Fibroblast of gingiva (primary cell): ENCODE measurements around the gene MAN2A2.
"Not testable (repeated sequence)": the region's sequence is repeated elsewhere in the genome, so short reads cannot be mapped to it uniquely, and the experiment has no call there.

ENCODE experiments used
- DNase-seq: peaks from one replicate; pipeline ENCODE4 v3.0.0-alpha.2; 2011; ENCODE audit warnings: low read depth

The MAN2A2 gene

DNA sequence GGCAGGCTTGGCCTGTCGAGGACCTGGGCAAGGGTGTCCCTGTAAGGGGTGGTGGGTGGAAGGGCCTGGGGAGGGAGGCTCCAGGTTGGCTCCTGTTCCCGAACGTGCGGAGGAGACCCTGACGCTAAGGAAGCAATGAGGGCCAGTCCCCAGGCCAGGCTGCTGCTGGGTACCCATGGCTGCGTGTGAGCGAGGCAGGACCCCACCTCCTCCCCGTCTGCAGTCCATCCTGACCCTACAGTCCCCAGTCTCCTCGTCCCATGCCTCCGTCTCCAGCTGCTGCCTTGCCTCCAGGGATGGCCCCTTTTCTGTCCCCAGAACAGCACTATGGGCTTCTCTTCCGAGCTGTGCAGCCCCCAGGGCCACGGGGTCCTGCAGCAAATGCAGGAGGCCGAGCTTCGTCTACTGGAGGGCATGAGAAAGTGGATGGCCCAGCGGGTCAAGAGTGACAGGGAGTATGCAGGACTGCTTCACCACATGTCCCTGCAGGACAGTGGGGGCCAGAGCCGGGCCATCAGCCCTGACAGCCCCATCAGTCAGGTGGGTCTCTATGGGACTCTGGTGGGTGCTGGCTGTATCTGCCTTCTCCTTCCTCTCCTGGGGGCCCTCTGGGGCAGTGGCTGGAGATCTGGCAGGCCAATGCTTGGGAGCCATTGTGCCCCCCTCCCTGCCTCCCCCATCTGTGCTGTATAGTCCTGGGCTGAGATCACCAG is 18.2 kb upstream of the MAN2A2 start:
- no peak for DNase-seq

DNA sequence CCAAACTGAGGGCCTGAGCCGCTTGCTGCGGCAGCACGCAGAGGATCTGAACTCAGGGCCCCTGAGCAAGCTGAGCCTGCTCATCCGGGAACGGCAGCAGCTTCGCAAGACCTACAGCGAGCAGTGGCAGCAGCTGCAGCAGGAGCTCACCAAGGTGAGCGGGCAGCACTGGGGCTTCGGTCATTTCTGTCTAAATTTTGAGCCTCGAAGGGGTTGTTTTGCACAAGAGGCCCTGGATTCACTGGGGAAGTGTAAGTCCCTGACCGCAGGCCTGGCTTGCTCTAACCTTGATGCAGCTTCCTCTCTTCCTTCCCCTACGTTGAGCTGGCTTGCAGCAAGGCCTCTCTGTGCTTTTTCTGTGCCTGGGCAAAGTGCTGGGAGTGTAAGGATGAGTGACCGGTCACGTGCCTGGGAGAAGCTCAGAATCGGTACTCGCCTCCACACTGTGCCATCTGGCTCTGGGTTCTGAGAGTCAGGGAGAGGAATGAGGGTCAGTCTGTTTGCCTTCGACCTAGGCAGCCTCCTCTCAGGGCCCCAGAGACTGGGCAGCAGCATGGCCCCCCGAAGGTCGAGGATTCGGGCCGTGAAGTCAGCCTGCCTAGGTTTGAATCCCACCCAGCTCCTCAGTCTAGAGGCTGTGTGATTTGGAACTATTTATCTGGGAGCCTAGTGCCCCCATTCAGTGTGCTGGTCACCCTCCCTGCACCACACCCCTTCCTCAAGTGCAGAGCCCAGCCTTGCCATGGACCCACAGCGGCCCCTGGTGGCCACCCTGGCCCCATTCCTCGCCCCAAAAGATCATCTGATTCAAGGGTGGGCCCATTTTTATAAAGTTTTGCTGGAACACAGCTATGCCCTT is 17.4 kb upstream of the MAN2A2 start:
- peak; percentile 52 for DNase-seq

DNA sequence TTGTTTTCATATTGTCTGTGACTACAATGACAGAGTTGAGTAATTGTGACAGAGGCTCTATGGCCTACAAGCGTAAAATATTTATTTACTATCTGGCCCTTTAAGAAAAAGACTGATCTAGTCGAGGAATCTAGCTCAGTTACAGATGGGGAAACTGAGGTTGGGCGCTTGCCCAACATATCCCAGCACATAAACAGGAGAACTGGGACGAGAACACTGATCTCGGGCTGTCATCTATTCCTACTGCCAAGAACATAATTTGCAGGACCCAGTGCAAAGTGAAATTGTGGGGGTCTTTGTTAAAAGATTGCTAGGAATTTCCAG is 16.8 kb upstream of the MAN2A2 start:
- DNase-seq, result no peak

DNA sequence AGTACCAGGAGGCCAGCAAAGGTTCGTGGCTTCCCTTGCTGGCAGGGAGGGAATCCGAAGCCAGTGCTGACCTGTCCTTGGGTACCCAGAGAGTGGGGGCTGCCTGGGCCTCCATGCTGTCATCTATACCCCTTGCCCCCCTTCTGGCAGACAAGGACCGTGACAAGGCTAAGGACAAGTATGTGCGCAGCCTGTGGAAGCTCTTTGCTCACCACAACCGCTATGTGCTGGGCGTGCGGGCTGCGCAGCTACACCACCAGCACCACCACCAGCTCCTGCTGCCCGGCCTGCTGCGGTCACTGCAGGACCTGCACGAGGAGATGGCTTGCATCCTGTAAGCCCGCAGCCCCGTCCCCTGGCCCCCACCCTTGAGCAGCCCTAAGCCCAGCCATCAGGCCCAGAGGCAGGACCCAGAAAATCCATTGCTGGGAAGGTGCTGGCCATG is 16.0 kb upstream of the MAN2A2 start:
- DNase-seq, result no peak

DNA sequence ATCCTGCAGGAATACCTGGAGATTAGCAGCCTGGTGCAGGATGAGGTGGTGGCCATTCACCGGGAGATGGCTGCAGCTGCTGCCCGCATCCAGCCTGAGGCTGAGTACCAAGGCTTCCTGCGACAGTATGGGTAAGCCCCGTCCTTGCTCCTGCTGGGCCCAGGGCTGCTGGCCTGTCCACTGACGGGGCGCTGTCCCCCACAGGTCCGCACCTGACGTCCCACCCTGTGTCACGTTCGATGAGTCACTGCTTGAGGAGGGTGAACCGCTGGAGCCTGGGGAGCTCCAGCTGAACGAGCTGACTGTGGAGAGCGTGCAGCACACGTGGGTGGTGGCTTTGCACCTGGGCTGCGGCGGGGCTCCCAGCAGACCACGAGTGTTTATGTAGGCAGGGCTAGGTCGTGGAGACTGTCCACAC is 13.8 kb upstream of the MAN2A2 start:
- DNase-seq, result no peak

DNA sequence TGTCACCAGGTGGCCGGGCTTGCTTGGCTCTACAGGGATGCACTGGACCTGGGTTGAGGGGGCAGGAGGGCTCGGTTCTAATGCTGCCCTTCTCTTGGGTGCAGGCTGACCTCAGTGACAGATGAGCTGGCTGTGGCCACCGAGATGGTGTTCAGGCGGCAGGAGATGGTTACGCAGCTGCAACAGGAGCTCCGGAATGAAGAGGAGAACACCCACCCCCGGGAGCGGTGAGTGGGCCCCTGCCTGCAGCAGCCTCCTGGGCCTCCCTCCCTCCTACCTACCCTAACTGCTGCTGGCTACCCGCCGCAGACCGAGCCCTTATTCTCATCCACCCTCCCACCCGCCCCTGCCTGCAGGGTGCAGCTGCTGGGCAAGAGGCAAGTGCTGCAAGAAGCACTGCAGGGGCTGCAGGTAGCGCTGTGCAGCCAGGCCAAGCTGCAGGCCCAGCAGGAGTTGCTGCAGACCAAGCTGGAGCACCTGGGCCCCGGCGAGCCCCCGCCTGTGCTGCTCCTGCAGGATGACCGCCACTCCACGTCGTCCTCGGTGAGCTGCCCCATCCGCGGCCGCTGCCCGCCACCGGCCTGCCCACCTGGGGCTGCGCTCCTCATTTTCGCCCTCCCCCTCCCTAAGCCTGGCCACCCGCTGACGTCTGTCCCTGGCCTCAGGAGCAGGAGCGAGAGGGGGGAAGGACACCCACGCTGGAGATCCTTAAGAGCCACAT is 13.2 kb upstream of the MAN2A2 start:
- DNase-seq, result no peak

DNA sequence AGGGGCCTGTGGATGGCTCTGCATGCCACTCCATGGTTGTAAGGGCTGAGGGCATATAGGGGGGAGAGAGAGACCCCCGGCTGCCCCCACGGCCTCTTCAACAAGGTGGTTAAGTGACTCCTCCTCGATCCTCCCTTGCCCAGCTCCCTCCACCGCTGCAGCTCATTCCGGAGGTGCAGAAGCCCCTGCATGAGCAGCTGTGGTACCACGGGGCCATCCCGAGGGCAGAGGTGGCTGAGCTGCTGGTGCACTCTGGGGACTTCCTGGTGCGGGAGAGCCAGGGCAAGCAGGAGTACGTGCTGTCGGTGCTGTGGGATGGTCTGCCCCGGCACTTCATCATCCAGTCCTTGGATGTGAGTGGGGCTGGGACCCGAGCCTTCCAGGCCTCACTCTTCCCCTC is 12.3 kb upstream of the MAN2A2 start:
- DNase-seq, result no peak

DNA sequence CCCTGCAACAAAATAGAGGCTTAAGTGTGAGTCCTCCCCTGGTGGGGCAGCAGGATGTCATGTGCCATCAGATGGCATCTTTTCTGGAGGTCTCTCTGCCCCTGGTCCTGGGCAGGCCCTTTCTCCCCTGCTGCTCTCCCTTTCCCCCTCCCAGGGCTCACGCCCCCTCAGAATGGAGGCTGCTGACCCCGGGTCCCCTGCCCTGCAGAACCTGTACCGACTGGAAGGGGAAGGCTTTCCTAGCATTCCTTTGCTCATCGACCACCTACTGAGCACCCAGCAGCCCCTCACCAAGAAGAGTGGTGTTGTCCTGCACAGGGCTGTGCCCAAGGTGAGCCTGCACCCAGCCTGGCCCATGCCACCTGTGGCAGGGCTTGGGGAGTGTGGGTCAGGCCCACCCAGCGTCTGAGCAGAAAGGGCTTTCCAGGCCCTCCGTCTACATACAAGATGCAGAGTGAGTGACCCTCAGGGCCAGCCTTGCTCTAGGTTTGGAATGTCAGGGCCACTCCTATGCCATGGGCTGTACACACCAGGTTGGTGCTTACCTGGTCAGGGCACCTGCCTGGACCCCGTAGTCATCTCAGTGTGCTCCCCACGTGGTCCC is 11.7 kb upstream of the MAN2A2 start:
- no peak for DNase-seq

DNA sequence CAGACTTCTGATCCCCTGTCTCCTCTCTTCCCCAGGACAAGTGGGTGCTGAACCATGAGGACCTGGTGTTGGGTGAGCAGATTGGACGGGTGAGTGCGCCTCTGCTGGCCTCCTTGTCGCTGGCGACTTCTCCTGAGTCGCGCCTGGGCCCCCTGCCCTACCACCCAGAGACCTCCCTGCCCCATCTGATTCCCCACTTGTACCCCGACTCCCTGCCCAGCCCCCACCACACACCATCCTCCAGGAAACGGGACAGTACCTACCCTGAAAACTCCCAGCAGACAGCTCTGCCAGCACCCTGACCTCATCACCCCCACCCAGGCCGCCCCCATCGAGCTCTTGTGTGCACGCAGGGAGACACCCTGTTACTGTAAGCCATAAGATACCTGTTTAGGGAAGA is 11.1 kb upstream of the MAN2A2 start:
- no peak for DNase-seq

DNA sequence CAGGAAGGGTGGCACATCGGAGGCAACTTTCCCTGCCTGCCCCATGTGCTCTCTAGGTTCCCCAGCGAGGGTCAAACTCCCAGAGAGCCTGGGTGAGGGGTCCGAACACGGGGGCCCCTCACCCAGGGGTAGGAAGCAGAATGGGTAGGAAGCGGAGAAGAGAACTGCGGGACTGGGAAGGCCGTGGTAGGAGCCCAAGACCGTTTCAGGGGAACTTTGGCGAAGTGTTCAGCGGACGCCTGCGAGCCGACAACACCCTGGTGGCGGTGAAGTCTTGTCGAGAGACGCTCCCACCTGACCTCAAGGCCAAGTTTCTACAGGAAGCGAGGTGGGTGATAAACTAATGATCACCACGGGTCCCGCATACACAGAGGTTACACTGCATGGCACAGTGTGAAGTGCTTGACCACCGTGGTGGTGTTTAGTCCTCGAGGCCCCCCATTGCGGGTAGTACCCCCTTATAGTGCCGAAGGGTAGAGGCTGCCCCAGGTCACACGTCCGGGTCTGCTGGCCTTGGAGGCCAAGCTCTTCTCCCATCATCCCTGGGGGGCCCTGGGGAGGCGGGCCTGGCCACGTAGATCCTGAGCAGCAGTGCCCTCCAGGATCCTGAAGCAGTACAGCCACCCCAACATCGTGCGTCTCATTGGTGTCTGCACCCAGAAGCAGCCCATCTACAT is 10.5 kb upstream of the MAN2A2 start:
- no peak for DNase-seq

DNA sequence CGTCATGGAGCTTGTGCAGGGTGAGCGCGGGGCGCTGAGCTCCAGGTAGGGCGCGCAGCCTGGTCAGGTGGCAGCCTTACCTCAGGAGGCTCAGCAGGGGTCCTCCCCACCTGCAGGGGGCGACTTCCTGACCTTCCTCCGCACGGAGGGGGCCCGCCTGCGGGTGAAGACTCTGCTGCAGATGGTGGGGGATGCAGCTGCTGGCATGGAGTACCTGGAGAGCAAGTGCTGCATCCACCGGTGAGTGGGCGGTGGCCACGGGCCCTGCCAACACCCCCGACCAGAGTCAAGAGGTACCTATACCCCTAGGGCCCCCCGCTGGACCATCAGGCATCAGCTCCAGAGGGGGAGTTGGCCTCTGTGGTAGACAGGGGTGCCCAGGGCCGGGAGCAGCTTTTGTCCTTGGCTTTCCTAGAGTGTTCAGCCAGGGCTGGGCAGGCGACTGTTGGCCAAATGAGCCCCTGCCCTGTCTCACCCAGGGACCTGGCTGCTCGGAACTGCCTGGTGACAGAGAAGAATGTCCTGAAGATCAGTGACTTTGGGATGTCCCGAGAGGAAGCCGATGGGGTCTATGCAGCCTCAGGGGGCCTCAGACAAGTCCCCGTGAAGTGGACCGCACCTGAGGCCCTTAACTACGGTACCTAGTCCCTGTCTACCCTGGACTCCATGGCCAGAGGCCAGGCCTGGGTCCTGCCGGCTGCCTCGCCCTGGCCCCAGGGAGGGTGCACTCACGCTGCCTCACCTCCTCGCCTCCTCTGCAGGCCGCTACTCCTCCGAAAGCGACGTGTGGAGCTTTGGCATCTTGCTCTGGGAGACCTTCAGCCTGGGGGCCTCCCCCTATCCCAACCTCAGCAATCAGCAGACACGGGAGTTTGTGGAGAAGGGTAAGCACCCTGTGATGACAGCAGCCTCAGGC is 9.7 kb upstream of the MAN2A2 start:
- DNase-seq, result no peak

DNA sequence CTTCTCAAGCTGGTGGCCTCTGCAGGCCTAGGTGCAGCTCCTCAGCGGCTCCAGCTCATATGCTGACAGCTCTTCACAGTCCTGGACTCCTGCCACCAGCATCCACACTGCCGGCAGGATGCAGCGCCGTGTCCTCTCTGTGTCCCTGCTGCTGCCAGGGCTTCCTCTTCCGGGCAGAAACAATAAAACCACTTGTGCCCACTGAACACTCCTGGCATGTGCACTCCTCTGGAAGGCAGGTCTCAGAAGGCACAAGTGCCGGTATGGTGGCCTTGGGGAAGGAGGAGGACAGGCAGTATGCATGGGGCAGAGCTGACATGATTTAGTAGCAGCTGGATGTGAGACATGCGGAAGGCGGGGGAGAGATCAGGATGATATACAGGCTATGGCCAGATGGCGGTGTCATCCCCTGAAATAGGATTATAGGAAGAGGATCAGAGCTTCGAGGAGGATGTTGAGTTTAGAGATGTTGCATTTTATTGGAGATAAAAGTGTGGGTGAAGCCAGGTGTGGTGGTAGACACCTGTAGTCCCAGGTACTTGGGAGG is 7.5 kb upstream of the MAN2A2 start:
- DNase-seq, result no peak

DNA sequence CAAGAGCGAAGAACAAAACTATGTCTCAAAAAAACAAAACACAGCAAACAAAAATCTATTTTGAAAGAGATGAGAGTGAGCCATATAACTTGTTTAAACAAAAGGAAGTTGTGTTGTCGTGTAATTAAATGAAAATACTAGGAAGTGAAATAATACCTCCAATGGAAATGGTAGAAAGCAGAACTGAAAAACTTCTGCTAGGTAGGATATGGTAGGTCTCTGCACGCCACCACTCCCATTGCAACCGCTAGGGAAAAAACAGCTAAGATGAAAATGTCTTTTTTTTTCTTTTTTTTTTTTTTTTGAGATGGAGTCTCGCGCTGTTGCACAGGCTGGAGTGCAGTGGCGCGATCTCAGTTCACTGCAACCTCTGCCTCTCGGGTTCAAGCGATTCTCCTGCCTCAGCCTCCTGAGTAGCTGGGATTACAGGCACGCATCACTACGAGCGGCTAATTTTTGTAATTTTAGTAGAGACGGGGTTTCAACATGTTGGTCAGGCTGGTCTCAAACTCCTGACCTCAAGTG is 5.9 kb upstream of the MAN2A2 start:
- not testable (repeated sequence) for DNase-seq

DNA sequence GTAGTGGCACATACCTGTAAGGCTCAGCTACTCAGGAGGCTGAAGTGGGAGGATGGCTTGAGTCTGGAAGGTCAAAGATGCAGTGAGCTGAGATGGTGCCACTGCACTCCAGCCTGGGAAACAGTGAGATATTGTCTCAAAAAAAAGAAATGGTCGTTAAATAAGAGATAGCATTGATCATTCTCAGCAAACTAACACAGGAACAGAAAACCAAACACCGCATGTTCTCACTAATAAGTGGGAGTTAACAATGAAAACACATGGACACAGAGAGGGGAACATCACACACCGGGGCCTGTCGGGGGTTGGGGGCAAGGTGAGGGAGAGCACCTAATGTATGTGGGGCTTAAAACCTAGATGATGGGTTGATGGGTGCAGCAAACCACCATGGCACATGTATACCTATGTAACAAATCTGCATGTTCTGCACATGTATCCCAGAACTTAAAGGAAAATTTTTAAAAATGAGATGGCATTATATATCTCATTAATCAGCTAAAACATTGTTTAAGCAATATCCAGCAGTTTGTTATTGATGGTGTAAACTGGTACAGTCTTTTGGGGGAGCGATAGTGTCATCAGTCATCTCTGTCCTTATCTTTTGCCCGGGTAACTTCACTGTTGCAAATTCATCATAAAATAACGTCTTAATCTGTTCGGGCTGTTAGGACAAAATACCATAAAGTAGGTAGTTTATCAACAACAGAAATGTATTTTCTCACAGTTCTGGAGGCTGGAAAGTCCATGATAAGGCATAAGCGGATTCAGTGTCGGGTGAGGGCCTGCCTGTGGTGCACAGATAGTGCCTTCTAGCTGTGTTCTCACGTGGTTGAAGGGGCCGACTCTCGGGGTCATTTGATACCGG is 1.7 kb upstream of the MAN2A2 start:
- DNase-seq, result no peak

DNA sequence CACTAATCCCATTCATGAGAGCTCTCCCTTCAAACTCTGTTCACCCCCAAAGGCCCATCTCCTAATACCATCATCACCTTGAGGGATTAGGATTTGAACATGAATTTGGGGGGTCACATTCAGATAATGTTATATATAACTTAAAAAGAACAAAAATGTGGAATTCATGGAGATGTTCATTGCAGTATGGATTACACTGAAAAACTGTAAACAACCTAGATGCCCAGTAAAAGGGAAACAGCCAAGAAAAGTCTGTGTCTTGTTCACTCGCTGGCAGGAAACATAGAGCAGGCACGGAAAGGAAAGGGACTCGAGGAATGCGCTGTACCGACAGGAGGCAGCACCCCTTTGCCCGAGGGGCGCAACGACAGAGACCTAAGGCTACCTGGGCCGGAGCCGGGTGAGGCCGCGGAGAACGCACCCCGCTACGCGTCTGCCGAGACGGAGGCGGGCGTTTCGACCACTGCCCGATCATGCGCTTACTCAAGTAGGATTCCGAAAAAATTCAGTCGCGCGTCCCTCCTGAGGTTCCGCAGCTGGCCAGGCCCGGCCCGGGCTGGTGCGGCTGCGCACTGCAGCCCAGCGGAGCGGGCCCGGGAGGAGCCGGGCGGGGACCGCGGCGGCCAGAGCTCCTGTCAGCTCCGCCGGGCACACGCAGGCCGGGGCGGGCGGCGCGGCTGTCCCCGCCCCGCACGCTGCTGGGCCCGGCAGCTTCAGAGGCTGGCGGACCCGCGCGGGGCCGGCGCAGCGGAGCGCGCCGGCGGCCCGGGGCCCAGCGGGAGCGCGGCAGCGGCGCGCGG is 862 bp upstream of the MAN2A2 start:
- peak; percentile 76 for DNase-seq

DNA sequence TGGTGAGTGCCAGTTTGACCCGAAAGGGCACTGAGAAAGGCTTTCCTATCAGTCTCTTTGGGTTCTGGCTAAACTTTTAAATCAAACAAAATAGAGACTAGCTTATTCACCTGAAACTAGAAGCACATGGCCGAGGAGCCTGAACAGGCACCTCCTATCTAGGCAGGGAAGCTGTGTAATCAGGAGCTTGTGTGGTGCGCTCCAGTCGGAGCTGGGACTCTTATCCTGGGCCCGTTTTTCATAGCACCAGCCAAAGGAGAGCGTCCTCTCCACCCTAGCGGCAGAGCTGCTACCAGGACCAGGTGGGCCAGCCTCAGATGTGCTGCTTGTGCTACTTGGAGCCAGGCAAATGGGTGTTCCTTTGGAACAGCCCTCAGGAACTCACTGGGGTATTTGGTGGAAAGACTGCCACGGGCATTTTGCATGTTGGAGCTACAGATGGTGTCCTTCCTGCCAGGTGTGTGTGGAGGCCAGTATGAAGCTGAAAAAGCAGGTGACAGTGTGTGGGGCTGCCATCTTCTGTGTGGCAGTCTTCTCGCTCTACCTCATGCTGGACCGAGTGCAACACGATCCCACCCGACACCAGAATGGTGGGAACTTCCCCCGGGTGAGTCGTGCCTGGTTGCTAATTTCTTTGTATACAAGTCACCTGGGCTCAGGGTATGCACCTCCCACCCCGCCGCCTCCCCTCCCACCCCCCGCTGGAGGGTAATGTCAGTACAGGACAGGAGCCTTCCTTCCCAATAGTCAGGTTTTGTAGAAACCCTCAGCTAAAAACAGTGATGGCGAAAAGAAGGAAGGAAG is 833 bp downstream of the MAN2A2 start:
- no peak for DNase-seq

DNA sequence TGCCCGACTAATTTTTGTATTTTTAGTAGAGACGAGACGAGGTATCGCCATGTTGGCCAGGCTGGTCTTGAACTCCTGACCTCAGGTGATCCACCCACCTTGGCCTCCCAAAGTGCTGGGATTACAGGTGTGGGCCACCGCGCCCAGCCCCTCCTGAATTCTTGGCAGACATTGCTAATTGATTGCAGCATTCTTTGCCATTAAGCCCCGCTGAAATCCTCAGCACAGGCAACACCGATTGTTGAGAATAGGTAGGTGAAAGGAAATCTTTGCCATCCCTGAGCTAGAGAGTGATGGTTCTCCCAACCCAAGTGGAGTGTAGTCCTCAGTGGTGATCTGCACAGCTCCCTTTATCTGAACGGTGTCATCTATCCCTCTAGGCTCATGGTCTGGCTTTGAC is 1.6 kb downstream of the MAN2A2 start:
- no peak for DNase-seq
